ENCODE measurements around the gene CDH4.

The CDH4 gene

GRCh38 chr20:61420056-61420455 lies 168.0 kb downstream of the CDH4 start:
- peaks cover 3% of the 10 kb centered on the region; the same call in 1 of the 2 replicates for H4K20me1 ChIP-seq (ENCODE audit: insufficient read depth, low read length)
- H3K9me3 ChIP-seq (ENCODE audit: insufficient read depth, low read length, severe bottlenecking), result no peaks in the 10 kb centered on the region
- no peak overlapping the region for H2AFZ ChIP-seq (ENCODE audit: low read depth, low read length)
- ATAC-seq (ENCODE audit: insufficient read depth, low read depth) (no peak), DNase-seq (no peak)
- H3K27ac ChIP-seq (ENCODE audit: low read length), result no peak overlapping the region
- no peak for TF ChIP-seq EZH2 (IDR thresholded peaks at IDR 0.05; ENCODE audit: borderline replicate concordance, low read depth, low read length, severe bottlenecking)
- TF ChIP-seq, protein P1, sequence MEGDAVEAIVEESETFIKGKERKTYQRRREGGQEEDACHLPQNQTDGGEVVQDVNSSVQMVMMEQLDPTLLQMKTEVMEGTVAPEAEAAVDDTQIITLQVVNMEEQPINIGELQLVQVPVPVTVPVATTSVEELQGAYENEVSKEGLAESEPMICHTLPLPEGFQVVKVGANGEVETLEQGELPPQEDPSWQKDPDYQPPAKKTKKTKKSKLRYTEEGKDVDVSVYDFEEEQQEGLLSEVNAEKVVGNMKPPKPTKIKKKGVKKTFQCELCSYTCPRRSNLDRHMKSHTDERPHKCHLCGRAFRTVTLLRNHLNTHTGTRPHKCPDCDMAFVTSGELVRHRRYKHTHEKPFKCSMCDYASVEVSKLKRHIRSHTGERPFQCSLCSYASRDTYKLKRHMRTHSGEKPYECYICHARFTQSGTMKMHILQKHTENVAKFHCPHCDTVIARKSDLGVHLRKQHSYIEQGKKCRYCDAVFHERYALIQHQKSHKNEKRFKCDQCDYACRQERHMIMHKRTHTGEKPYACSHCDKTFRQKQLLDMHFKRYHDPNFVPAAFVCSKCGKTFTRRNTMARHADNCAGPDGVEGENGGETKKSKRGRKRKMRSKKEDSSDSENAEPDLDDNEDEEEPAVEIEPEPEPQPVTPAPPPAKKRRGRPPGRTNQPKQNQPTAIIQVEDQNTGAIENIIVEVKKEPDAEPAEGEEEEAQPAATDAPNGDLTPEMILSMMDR (IDR thresholded peaks at IDR 0.05; ENCODE audit: borderline replicate concordance, extremely low read depth, low read length, poor library complexity, severe bottlenecking), result no peak
- no peak overlapping the region for H3K9ac ChIP-seq (ENCODE audit: low read depth, low read length)
- no peaks in the 10 kb centered on the region for H3K79me2 ChIP-seq (ENCODE audit: insufficient read depth, low read length)
- H3K27me3 ChIP-seq (ENCODE audit: insufficient read depth, low read length, poor library complexity), result no peaks in the 10 kb centered on the region
- no peaks in the 10 kb centered on the region for H3K36me3 ChIP-seq (ENCODE audit: insufficient read depth, low read length)
- no peak overlapping the region for H3K4me3 ChIP-seq (ENCODE audit: low read depth in 1 of 2, low read length in 2 of 2)
- H3K4me2 ChIP-seq (ENCODE audit: insufficient read depth, low read length), result no peak overlapping the region
- H3K4me1 ChIP-seq (ENCODE audit: insufficient read depth, low read length), result no peaks in the 10 kb centered on the region

DNA sequence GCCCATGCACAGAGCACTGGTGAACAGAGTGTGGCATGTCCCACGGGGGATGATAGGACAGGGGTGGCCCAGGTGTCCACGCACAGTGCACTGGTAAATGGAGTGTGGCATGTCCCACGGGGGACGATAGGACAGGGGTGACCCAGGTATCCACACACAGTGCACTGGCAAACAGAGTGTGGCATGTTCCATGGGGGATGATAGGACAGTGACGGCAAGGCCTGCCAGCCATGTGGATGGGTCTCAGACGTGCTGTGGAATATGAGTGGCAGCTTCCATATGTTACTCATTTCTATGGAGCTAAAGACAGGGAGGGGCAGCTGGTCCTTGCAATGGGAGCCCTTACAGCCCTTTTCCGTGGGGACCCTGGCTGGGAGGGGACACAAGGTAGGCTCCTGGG lies 168.7 kb downstream of the CDH4 start:
- Histone ChIP-seq H3K4me1 (ENCODE audit: insufficient read depth, low read length) (no peaks in the 10 kb centered on the region), H3K4me3 (ENCODE audit: low read depth in 1 of 2, low read length in 2 of 2) (no peak overlapping the region), H3K79me2 (ENCODE audit: insufficient read depth, low read length) (no peaks in the 10 kb centered on the region), H3K9ac (ENCODE audit: low read depth, low read length) (no peak overlapping the region), H3K36me3 (ENCODE audit: insufficient read depth, low read length) (no peaks in the 10 kb centered on the region), H4K20me1 (ENCODE audit: insufficient read depth, low read length) (peaks cover 3% of the 10 kb centered on the region; the same call in 1 of the 2 replicates), H3K9me3 (ENCODE audit: insufficient read depth, low read length, severe bottlenecking) (no peaks in the 10 kb centered on the region), H3K27ac (ENCODE audit: low read length) (no peak overlapping the region), H2AFZ (ENCODE audit: low read depth, low read length) (no peak overlapping the region), H3K4me2 (ENCODE audit: insufficient read depth, low read length) (no peak overlapping the region), H3K27me3 (ENCODE audit: insufficient read depth, low read length, poor library complexity) (no peaks in the 10 kb centered on the region)
- ATAC-seq (ENCODE audit: insufficient read depth, low read depth) (no peak), DNase-seq (no peak)
- TF ChIP-seq, protein P1 (IDR thresholded peaks at IDR 0.05; ENCODE audit: borderline replicate concordance, extremely low read depth, low read length, poor library complexity, severe bottlenecking), result no peak
- TF ChIP-seq EZH2 (IDR thresholded peaks at IDR 0.05; ENCODE audit: borderline replicate concordance, low read depth, low read length, severe bottlenecking), result no peak

DNA sequence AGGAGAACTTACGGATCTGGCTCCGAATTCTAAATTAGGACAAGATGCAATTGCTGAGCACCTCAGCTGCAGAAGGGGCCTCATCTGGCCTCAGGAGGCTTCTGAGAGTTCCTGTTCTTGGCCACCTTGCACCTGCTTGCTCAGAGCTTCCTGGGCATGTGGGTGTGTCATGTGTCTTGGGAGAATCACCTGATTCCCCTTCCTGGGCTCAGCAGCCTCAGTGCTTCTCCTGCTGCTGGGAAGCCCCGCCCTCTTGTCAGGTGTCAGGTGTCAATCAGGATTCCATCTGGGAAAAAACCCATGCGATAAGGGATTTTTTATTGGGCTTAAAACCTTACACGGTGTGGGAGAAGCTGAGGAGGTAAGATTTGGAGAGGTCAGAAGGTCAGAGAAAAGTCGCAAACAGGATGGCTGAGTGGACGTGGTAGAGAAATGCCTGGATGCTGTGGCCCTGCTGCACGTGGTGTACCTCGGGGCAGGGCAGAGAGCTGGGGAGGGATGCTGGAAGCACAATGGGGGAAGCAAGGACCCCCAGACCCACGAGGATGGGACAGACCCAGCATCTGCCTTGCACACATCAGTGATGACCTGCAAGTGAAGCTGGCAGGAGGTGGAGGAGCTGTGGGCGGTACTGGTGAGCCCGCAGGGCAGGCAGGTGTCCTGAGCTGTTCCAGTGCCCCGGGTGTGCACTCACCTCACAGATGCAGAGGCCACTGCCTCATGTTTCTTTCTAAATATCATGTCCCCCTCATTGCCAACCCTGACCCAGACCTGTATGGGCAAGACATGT lies 170.8 kb downstream of the CDH4 start:
- DNase-seq, result no peak
- H3K27ac ChIP-seq (ENCODE audit: low read length), result no peak overlapping the region
- H3K79me2 ChIP-seq (ENCODE audit: insufficient read depth, low read length), result no peaks in the 10 kb centered on the region
- no peak overlapping the region for H3K9ac ChIP-seq (ENCODE audit: low read depth, low read length)
- H2AFZ ChIP-seq (ENCODE audit: low read depth, low read length), result no peak overlapping the region
- TF ChIP-seq EZH2 (IDR thresholded peaks at IDR 0.05; ENCODE audit: borderline replicate concordance, low read depth, low read length, severe bottlenecking), result no peak
- H3K27me3 ChIP-seq (ENCODE audit: insufficient read depth, low read length, poor library complexity), result no peaks in the 10 kb centered on the region
- peaks cover 3% of the 10 kb centered on the region; the same call in 1 of the 2 replicates for H4K20me1 ChIP-seq (ENCODE audit: insufficient read depth, low read length)
- no peaks in the 10 kb centered on the region for H3K36me3 ChIP-seq (ENCODE audit: insufficient read depth, low read length)
- ATAC-seq (ENCODE audit: insufficient read depth, low read depth), result no peak
- no peaks in the 10 kb centered on the region for H3K4me1 ChIP-seq (ENCODE audit: insufficient read depth, low read length)
- no peak overlapping the region for H3K4me2 ChIP-seq (ENCODE audit: insufficient read depth, low read length)
- H3K9me3 ChIP-seq (ENCODE audit: insufficient read depth, low read length, severe bottlenecking), result no peaks in the 10 kb centered on the region
- no peak overlapping the region for H3K4me3 ChIP-seq (ENCODE audit: low read depth in 1 of 2, low read length in 2 of 2)

GRCh38 chr20:61424011-61424627 lies 172.1 kb downstream of the CDH4 start:
- peaks cover 3% of the 10 kb centered on the region; the same call in 1 of the 2 replicates for H4K20me1 ChIP-seq (ENCODE audit: insufficient read depth, low read length)
- H3K9me3 ChIP-seq (ENCODE audit: insufficient read depth, low read length, severe bottlenecking), result no peaks in the 10 kb centered on the region
- H3K4me1 ChIP-seq (ENCODE audit: insufficient read depth, low read length), result no peaks in the 10 kb centered on the region
- H3K79me2 ChIP-seq (ENCODE audit: insufficient read depth, low read length), result no peaks in the 10 kb centered on the region
- H2AFZ ChIP-seq (ENCODE audit: low read depth, low read length), result no peak overlapping the region
- H3K4me3 ChIP-seq (ENCODE audit: low read depth in 1 of 2, low read length in 2 of 2), result no peak overlapping the region
- H3K4me2 ChIP-seq (ENCODE audit: insufficient read depth, low read length), result no peak overlapping the region
- no peak for TF ChIP-seq EZH2 (IDR thresholded peaks at IDR 0.05; ENCODE audit: borderline replicate concordance, low read depth, low read length, severe bottlenecking)
- TF ChIP-seq, protein P1 (IDR thresholded peaks at IDR 0.05; ENCODE audit: borderline replicate concordance, extremely low read depth, low read length, poor library complexity, severe bottlenecking), result no peak
- DNase-seq (no peak), ATAC-seq (ENCODE audit: insufficient read depth, low read depth) (no peak)
- no peaks in the 10 kb centered on the region for H3K36me3 ChIP-seq (ENCODE audit: insufficient read depth, low read length)
- H3K9ac ChIP-seq (ENCODE audit: low read depth, low read length), result no peak overlapping the region
- no peaks in the 10 kb centered on the region for H3K27me3 ChIP-seq (ENCODE audit: insufficient read depth, low read length, poor library complexity)
- no peak overlapping the region for H3K27ac ChIP-seq (ENCODE audit: low read length)
